Measurements from ENCODE around the gene BGN. TPM values are rescaled to one million over a fixed set of nuclear protein-coding genes. Genes with fewer than 3 reads are reported as not detected.

BGN gene
- total RNA-seq, 1 donor = 133 TPM

- no peak for TF ChIP-seq CTCF (IDR thresholded peaks at IDR 0.05; ENCODE audit: insufficient read depth, low read length)
- no peak for DNase-seq (ENCODE audit: low read depth)
- H3K4me3 ChIP-seq (ENCODE audit: low read depth, low read length) = no peak overlapping the region
These were observed 43.6 kb downstream of the BGN start for GRCh38 chrX:153538424-153538823.

GRCh38 chrX:153539171-153539978 lies 44.6 kb downstream of the BGN start:
- TF ChIP-seq CTCF (IDR thresholded peaks at IDR 0.05; ENCODE audit: insufficient read depth, low read length) = peak; percentile 89
- peak; percentile 53 for DNase-seq (ENCODE audit: low read depth)
- H3K4me3 ChIP-seq (ENCODE audit: low read depth, low read length) = no peak overlapping the region

- no peak for DNase-seq (ENCODE audit: low read depth)
- H3K4me3 ChIP-seq (ENCODE audit: low read depth, low read length) = no peak overlapping the region
- no peak for TF ChIP-seq CTCF (IDR thresholded peaks at IDR 0.05; ENCODE audit: insufficient read depth, low read length)
These were observed 45.2 kb downstream of the BGN start for GRCh38 chrX:153539979-153540358.

- H3K4me3 ChIP-seq (ENCODE audit: low read depth, low read length) = no peak overlapping the region
- no peak for TF ChIP-seq CTCF (IDR thresholded peaks at IDR 0.05; ENCODE audit: insufficient read depth, low read length)
- no peak for DNase-seq (ENCODE audit: low read depth)
These were observed 49.9 kb downstream of the BGN start for GRCh38 chrX:153544727-153545126.

GRCh38 chrX:153546386-153546785 lies 51.6 kb downstream of the BGN start:
- H3K4me3 ChIP-seq (ENCODE audit: low read depth, low read length) = no peak overlapping the region
- TF ChIP-seq CTCF (IDR thresholded peaks at IDR 0.05; ENCODE audit: insufficient read depth, low read length) = no peak

GRCh38 chrX:153547195-153547594 lies 52.4 kb downstream of the BGN start:
- no peak for TF ChIP-seq CTCF (IDR thresholded peaks at IDR 0.05; ENCODE audit: insufficient read depth, low read length)
- DNase-seq (ENCODE audit: low read depth) = no peak

More at GRCh38 chrX:153546386-153546785, 51.6 kb downstream of the BGN start:
- no peak for DNase-seq (ENCODE audit: low read depth)

GRCh38 chrX:153549231-153549630 lies 54.5 kb downstream of the BGN start:
- no peak for TF ChIP-seq CTCF (IDR thresholded peaks at IDR 0.05; ENCODE audit: insufficient read depth, low read length)
- H3K4me3 ChIP-seq (ENCODE audit: low read depth, low read length) = no peak overlapping the region
- no peak for DNase-seq (ENCODE audit: low read depth)

More at GRCh38 chrX:153547195-153547594, 52.4 kb downstream of the BGN start:
- no peak overlapping the region for H3K4me3 ChIP-seq (ENCODE audit: low read depth, low read length)
